Neural progenitor cell (in vitro differentiated cells): Measurements from ENCODE around the gene FAM193A.

Experiments
- EZH2 ChIP-seq: fragments of 200-600 bp; sonication (generic); IDR thresholded peaks from 2 replicates; pipeline ENCODE4 v1.6.1; 2017; ENCODE audit warnings: antibody characterized with exemption, mild to moderate bottlenecking, moderate library complexity
- EZH2phosphoT487 ChIP-seq: fragments of 200-600 bp; sonication (generic); IDR thresholded peaks from 2 replicates; pipeline ENCODE4 v1.6.1; 2017; ENCODE audit warnings: antibody characterized with exemption
- TF ChIP-seq, protein P1 (sequence below): fragments of 200-600 bp; sonication (generic); IDR thresholded peaks from 2 replicates; pipeline ENCODE4 v1.5.1; 2017; ENCODE audit warnings: antibody characterized with exemption, mild to moderate bottlenecking

GRCh38 chr4:2731907-2732317, 195.5 kb downstream of the FAM193A start:
- TF ChIP-seq, protein P1, sequence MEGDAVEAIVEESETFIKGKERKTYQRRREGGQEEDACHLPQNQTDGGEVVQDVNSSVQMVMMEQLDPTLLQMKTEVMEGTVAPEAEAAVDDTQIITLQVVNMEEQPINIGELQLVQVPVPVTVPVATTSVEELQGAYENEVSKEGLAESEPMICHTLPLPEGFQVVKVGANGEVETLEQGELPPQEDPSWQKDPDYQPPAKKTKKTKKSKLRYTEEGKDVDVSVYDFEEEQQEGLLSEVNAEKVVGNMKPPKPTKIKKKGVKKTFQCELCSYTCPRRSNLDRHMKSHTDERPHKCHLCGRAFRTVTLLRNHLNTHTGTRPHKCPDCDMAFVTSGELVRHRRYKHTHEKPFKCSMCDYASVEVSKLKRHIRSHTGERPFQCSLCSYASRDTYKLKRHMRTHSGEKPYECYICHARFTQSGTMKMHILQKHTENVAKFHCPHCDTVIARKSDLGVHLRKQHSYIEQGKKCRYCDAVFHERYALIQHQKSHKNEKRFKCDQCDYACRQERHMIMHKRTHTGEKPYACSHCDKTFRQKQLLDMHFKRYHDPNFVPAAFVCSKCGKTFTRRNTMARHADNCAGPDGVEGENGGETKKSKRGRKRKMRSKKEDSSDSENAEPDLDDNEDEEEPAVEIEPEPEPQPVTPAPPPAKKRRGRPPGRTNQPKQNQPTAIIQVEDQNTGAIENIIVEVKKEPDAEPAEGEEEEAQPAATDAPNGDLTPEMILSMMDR: no peak
- TF ChIP-seq EZH2phosphoT487 (no peak), EZH2 (no peak)
